ENCODE measurements around the gene CYP26A1. TPM values are rescaled to one million over a fixed set of nuclear protein-coding genes. Genes with fewer than 3 reads are reported as not detected.

CYP26A1 gene
- total RNA-seq (2014; rRNA removed; shearing (Covaris generic)), result not detected in 2 replicates
- 0.08 TPM in 1 of 2 replicates, not detected in the other for polyA plus RNA-seq (2014; cell fraction: nucleus; rRNA removed)

- no peak for DNase-seq (ENCODE audit: extremely low read depth, low read depth)
These were observed at the start of gene CYP26A1 for GRCh38 chr10:93073539-93074146. Gene CYP26A1 (plus strand): TSS chr10:93073893. CDS start chr10:93073935, 42 bp downstream.

DNA sequence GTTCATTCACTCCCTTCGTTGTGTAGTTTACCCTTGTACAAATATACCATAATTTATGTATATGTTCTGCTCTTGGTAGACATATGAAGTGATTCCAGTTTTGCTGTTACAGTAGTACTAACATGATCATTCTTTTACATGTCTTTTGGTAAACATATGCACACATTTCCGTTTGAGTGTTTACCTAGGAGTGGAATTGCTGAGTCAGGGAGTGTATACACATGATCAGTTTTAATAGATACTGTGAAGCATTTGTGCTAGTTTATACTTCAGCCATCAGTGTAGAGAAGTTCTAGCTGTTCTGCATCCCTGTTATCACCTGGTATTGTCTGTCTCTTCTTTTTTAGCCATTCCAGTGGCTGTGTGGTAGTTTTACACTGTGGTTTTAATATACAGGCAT, 47.6 kb upstream of the CYP26A1 start:
- DNase-seq (ENCODE audit: extremely low read depth, low read depth), result no peak

GRCh38 chr10:93027508-93027907, 46.2 kb upstream of the CYP26A1 start:
- no peak for DNase-seq (ENCODE audit: extremely low read depth, low read depth)

GRCh38 chr10:93028883-93029282, 44.8 kb upstream of the CYP26A1 start:
- DNase-seq (ENCODE audit: extremely low read depth, low read depth), result no peak

DNA sequence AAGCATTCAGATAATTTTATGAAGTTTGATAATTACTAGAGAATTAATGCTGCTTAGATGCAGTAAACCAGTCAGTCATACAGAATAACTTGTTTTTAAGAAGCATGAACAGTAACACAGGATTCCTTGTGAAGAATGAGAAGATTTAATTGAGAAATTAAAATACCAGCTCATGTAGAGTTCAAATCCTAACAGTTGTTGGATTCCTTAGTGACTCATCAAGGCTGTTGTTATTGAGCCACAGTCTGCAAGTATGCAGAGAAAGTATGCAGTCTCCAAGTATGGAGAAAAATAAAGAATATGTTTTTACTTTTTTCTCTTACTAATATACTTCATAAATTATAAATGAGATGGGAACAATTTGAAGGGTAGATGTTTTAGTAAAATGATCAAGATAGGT, 43.3 kb upstream of the CYP26A1 start:
- DNase-seq (ENCODE audit: extremely low read depth, low read depth), result peak; percentile 13

- no peak for DNase-seq (ENCODE audit: extremely low read depth, low read depth)
These were observed 41.4 kb upstream of the CYP26A1 start for GRCh38 chr10:93032105-93032808.

DNA sequence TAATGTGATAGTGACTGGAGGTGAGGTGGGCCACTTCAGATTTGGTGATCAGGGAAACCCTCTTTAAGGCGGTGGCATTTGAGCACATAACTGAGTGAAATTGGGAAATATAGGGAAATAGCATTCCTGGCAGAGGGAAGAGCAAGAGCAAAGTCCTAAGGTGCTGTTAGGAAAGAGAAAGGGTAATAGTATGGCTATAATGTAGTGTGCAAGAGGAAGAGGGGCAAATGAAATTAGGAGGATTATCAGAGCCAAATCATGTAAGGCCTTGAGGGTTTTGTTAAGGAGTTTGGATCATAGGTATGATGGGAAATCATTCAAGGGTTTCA, 40.9 kb upstream of the CYP26A1 start:
- DNase-seq (ENCODE audit: extremely low read depth, low read depth), result no peak

DNA sequence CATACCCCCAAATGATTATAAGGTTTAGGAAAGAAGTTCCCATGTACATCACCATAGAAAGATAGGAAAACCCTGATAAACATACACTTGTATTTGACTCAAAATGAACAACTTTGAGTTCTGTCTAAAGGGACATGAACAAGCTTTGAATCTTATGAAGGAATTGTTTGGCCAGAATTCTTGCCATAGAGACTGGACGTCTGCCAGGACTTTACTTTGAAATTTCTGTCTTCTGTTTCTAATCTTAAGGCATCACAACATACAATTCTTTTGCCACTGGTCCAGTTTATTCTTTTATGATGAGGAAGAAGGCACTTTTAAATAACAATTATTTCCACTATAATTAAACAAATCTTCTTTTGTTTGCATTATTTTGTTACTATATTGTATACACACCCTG, 39.3 kb upstream of the CYP26A1 start:
- DNase-seq (ENCODE audit: extremely low read depth, low read depth), result no peak

DNA sequence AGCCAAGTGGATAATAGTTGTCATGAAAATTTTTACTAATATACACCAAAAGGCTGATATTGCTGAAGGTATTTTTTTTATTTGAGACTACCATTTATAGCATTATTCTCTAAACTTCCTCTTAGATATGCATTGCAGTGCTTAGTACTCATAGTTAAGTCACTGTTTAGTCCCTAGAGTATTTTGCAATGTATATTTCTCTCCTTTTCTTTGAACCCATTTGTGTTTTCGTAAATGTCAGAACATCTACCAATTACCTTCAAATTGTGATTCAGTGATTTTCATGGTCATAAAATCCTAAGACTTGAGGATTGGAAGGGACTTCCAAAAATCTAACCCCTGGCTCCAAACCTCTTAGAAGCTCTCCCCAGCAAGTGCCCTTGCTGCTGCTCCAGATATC, 34.6 kb upstream of the CYP26A1 start:
- no peak for DNase-seq (ENCODE audit: extremely low read depth, low read depth)

DNA sequence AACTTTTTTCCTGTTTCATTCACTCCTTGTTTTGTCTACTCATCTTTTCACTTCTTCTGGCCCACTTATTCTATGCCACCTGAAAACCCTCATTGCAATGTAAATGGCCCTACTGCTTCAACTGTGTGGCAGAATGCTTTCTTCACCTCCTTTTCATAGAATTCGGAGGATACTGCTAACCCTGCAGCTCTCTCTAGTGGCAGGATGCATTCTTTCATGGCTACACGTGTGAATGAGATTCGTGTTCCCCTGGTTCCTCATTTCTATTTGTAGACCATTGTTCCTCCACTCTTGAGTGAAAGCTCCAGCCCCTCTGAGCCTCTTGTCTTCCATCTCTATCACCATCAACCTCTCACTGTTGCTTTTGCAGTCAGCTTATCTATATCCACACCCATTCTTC, 34.0 kb upstream of the CYP26A1 start:
- peak; percentile 11 for DNase-seq (ENCODE audit: extremely low read depth, low read depth)

GRCh38 chr10:93054486-93054885, 19.2 kb upstream of the CYP26A1 start:
- no peak for DNase-seq (ENCODE audit: extremely low read depth, low read depth)

- DNase-seq (ENCODE audit: extremely low read depth, low read depth), result no peak
These were observed 15.6 kb upstream of the CYP26A1 start for GRCh38 chr10:93058139-93058538.

- DNase-seq (ENCODE audit: extremely low read depth, low read depth), result no peak
These were observed 13.5 kb upstream of the CYP26A1 start, which contains the start of gene CYP26C1 for GRCh38 chr10:93059975-93060886. Gene CYP26C1 (plus strand): TSS chr10:93060798. CDS start chr10:93061264, 466 bp downstream.

DNA sequence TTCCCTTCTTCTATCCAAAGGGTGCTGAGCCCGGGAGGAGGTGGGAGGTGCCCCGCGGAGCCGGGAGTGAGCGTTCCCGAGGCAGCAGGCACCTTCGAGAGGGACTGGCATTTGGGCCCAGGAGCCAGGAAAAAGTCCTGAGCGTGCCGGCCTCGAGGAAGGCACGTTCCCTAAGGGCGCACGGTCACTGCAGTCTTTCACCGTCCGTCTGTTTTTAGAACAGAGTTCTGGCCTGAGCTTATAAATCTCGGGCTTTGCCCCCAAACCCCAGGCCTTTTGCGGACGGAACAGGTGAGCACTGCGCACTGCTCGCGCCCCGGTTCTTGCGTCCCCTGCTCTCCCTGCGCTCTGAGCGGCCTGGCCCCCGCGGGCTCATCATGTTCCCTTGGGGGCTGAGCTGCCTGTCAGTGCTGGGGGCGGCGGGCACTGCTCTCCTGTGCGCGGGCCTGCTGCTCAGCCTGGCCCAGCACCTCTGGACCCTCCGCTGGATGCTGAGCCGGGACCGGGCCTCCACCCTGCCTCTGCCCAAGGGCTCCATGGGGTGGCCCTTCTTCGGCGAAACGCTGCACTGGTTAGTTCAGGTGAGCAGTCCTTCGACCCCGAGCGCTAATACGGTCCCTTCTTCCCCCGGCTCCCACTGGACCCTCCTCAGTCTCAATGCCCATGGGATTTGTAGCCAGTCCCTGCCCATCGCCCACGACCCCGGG, 12.7 kb upstream of the CYP26A1 start:
- DNase-seq (ENCODE audit: extremely low read depth, low read depth), result no peak

DNA sequence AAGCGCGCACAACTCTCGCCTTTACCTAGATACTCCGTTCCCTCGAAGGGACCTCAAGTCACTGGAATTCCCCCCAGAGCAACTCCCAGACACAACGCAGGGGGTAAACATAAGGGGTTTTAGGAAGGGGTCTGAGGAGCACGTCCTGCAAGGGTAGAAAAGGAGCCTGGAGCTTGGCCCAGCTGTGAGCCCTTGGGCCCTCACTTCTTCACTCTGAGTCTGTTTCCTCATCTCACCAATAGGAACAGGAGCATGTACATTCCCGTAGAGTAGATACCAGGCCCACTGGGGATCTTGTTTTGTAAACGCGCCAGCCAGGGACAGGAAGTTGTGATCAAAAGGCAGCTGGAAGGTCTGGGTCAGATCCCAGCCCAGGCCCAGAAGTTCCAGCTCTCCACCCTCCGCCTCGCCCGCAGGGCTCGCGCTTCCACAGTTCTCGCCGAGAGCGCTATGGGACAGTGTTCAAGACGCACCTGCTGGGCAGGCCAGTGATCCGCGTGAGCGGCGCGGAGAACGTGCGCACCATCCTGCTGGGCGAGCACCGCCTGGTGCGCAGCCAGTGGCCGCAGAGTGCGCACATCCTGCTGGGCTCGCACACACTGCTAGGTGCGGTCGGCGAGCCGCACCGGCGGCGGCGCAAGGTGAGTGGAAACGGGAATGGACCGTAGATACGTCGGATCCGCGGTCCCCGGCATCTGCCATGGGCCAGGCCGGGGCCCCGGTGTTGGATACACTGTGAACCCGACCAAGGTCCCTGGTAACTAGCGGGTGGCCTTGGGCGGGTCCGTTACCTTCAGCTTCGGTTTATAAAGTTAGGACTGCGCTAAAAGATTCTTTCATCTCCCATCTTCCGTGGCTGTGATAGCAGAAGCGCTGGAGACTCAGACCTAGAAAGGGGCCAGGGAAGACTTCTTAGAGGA, 11.8 kb upstream of the CYP26A1 start:
- no peak for DNase-seq (ENCODE audit: extremely low read depth, low read depth)

- DNase-seq (ENCODE audit: extremely low read depth, low read depth), result no peak
These were observed 11.1 kb upstream of the CYP26A1 start for GRCh38 chr10:93062514-93063143.

DNA sequence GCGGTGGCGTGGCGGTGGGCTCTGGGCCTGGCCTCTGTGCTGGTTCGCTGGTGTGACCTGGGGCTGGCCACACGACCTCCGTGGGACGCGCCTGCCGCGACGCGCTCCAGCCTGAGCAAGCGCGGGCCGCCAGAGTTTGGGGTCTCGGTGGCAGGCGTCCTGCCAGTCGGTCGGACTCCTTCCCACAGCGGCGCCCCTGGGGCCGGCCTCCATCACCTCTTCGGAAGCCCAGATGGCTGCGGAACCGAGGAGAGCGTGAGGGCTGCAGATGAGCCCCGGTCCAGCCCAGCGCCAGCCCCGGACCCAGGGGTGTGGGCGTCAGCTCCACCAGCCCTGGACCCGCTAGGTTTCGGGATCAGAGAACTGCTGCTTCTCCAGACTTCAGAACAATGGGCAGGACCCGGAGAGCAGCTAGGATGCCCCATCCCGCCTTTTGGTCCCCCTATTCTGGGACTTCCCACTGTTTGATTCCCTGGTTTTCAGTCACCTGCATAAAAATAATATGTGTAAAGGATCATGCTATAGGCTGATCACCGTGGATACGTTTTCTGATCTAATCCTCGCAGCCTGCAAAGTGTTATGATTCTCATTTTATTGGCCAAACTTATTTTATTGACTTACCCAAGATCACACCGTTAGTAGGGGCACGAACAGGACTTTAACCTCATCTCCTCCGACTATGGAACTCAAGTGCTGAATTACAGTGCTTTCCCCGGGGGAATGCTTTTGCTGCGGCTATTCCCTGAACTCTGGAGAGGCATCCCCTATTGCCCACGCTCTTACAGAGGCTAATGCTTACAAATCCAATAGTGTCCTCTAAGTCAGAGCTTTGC, 10.3 kb upstream of the CYP26A1 start:
- no peak for DNase-seq (ENCODE audit: extremely low read depth, low read depth)

GRCh38 chr10:93063977-93064660, 9.6 kb upstream of the CYP26A1 start:
- no peak for DNase-seq (ENCODE audit: extremely low read depth, low read depth)
